Stimulated activated CD4-positive, alpha-beta T cell treated with anti-CD3 and anti-CD28 coated beads, Interleukin-12 subunit alpha, Interleukin-12 subunit beta, amount 100 ng/mL, for 48 hours (primary cell): Measurements from ENCODE around the gene PCNT.

Source experiments
- DNase-seq, 3 donors: peaks; one replicate each; pipeline ENCODE4 v3.0.0-alpha.2; 2020; ENCODE audit warnings: low read depth in 2 of 3, low spot score in 1 of 3

Gene PCNT

GRCh38 chr21:46475296-46475695 is 151.3 kb downstream of the PCNT start:
- DNase-seq: no peak

DNA sequence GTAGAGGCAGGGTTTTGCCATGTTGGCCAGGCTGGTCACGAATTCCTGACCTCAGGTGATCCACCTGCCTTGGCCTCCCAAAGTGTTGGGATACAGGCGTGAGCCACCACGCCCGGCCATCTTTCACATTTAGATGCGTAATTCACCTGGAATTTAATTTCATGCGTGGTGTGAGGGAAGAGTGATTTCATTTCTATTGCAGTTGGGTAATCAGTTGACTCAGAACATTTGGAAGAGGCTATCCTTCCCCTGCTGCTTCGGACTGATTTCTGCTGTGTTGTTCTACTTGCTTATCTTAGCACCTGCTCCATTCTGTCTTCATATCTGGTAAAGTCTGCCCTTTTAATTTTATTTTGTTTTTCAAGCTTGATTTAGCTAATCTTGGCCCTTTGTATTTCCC is 153.8 kb downstream of the PCNT start:
- no peak for DNase-seq

- no peak for DNase-seq
Measured at GRCh38 chr21:46478910-46479309, 155.0 kb downstream of the PCNT start.

- no peak for DNase-seq
Measured at GRCh38 chr21:46480466-46480865, 156.5 kb downstream of the PCNT start.

DNA sequence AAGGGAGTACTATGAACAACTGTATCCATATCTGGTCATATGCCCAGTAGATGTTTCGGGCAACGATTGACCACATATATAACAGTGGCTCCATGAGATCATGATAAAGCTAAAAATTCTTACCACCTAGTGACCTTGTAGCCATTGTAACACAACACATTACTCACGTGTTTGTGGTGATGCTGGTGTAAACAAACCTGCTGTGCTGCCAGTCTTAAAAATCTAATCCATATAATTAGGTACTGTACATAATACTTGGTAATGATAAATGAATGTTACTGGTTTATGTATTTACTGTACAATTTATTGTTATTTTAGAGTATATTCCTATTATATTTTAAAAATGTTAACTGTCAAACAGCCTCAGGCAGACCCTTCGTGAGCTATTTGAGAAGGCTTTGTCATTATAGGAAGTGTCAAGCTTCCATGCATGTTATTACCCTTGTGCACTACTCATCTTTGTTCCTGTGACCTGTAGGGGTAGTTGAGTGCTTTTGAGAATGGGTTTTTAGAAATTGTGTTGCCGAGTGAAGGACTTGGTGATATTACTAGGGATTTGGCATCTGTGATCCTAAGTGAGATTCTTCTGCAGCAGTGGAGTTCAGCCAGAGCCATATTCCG is 158.4 kb downstream of the PCNT start:
- no peak for DNase-seq

DNA sequence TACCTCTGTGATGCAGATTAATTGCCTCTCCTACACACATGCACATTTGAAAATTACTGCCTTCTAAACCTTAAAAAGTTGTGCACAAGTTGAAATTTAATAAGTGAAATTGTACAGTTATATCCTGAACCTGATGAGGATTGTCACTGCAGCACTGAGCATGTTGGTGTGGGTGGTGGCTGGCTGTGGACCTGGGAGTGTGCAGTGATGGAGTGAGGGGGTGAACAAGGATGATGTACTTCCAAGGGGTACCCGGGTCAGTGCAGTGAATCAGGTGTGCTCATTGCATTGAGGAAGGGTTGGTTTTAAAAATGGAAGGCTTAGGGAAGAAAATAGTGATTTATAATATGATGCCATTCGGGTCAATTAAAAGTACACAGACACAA is 158.9 kb downstream of the PCNT start:
- no peak for DNase-seq

DNA sequence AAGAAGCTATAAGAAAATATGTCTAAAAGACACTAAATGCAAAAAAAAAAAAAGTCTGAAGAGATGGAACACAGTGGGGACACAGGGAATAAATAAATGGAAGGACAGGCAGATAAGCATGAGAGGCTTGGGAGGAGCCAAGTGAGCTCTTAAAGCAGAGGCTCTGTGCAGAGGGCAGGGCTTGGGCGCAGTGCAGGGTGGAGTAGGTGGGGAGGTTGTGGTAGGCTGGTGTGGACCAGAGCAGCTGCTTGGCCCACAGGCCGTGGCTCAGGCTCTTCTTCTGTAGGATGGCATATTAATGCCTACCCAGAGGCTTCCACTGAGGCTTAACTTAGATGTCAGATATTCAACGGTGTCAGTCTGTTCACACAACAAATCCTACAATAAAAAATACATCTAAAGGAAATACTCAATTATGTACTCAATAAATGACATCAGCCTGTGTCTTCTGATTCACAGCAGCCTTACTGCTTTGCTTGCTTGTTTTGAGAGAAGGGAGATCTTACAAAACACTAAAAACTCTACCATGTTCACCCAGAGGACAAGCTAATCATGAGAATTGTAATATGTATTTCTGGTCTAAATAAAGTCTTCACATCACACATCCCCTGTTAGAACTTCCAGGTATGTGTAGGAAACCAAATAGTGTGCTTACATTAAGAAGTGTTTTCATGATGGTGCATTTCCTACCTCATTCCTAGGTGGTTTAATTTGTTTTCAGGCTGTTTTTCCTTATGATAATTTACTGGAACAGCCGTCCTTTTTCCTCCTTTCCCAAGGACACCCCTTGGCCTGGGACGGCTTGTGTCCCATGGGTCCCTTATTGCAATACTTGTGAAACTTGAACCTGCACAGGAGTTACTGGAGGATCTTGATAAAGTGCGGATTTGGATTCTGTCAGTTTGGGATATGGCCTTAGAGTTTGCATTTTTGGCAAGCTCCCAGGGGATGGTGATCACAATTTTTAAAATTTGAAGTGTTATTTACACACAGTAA is 159.6 kb downstream of the PCNT start:
- DNase-seq: no peak

GRCh38 chr21:46486481-46487126 is 162.6 kb downstream of the PCNT start:
- no peak for DNase-seq

- no peak for DNase-seq
Measured at GRCh38 chr21:46489162-46489663, 165.3 kb downstream of the PCNT start.

- no peak for DNase-seq
Measured at GRCh38 chr21:46489800-46490199, 165.8 kb downstream of the PCNT start.

DNA sequence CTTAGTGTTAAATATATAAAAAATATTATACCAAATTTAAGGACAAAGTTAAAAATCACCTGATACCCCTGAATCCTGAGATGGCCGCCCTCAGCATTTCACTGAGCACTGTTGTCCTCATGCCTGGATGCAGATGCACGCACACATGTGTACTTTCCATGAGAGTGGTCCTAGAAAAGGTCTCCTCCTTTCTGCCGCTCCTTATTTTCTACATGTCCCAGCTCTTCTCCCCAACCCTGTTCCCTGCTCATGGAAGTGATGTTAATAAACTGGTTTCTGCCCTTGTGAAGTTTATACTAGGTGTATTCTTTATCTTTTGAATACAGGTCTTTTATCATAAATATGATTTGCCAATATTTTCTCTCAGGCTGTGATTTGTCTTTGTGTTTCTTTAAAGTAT is 167.6 kb downstream of the PCNT start:
- DNase-seq: no peak

DNA sequence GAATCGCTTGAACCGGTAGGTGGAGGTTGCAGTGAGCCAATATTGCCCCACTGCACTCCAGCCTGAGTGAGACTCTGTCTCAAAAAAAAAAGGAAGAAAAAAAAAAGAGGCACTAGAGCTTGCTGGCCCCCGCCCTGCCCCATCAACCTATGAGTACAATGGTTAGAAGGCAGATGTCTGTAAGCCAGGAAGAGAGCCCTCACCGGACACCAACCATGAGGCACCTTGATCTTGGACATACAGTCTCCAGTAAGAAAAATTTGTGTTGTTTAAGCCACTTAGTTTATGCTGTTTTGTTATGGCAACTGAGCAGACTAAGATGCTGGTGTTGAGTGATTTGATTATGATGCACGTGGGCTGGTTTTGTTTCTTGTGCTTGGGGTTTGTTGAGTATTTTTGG is 168.9 kb downstream of the PCNT start:
- DNase-seq: no peak

GRCh38 chr21:46493828-46494227 is 169.9 kb downstream of the PCNT start:
- DNase-seq: no peak
